ENCODE results near the gene NUDT15. TPM values are rescaled to one million over a fixed set of nuclear protein-coding genes. Genes with fewer than 3 reads are reported as not detected.
A peak's percentile ranks its signal among the peaks of the same experiment; 100 is the strongest.

The NUDT15 gene
- total RNA-seq, 2 experiments from 2014 or later = 18.5 to 19.2 TPM

DNA sequence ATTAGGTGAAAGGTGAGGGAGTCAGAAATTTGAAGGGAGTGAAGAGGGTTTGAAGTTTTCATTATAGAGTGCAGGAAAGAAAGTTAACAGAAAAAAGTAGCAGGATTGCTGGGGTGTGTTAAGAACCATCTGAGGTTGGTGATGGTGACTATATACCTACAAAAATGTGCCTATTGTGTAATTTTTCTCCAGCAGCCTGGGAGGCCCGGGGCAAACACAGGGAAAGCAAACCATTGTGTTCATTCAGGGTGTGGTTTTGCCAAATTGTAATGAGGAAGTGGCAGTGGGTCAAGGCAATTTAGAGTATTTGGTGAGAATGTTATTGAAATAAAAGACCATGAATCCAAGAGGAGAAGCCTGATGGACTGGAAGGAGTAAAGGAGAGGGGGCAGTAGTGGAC, 28.2 kb upstream of the NUDT15 start:
- peaks cover 6% of the 10 kb centered on the region for H3K36me3 Mint-ChIP-seq
- no peak overlapping the region for H3K4me3 Mint-ChIP-seq
- DNase-seq = no peak
- no peaks in the 10 kb centered on the region for H3K27me3 Mint-ChIP-seq
- CTCF ChIA-PET = no interaction called here
- no peaks in the 10 kb centered on the region for H3K9me3 Mint-ChIP-seq
- H3K27ac Mint-ChIP-seq = no peak overlapping the region
- no peaks in the 10 kb centered on the region for H3K4me1 Mint-ChIP-seq (ENCODE audit: low read depth)
- POLR2A ChIA-PET = no interaction called here
- intact Hi-C loops (cut with micrococcal nuclease) = loop anchor here (10.0 kb wide), 1 partner anchor 1214 kb away; the partner anchor contains the start of gene ESD

DNA sequence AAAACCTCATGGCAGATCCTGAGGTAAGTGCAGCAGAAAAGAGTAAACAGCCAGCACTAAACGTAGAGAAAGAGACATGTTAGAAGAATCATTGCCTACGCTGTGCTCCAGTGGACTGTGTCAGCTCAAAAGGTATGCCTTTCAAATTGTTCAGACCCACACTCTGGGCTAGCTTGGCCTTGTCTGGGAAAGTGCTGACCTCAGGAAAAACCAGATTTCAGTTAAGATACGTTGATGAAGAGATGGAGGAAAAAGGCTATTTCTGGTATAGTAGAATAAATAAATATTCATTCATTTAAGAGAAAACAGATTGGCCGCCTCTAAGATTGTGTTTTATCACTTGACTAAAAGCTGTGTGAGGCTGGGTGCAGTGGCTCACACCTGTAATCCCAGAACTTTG, 26.8 kb upstream of the NUDT15 start:
- no peaks in the 10 kb centered on the region for H3K4me1 Mint-ChIP-seq (ENCODE audit: low read depth)
- no peak overlapping the region for H3K27ac Mint-ChIP-seq
- no peaks in the 10 kb centered on the region for H3K9me3 Mint-ChIP-seq
- no peak overlapping the region for H3K4me3 Mint-ChIP-seq
- no peaks in the 10 kb centered on the region for H3K27me3 Mint-ChIP-seq
- DNase-seq = no peak
- POLR2A ChIA-PET = no interaction called here
- CTCF ChIA-PET = no interaction called here
- intact Hi-C loops (cut with micrococcal nuclease) = no loop called here
- H3K36me3 Mint-ChIP-seq = peaks cover 7% of the 10 kb centered on the region

DNA sequence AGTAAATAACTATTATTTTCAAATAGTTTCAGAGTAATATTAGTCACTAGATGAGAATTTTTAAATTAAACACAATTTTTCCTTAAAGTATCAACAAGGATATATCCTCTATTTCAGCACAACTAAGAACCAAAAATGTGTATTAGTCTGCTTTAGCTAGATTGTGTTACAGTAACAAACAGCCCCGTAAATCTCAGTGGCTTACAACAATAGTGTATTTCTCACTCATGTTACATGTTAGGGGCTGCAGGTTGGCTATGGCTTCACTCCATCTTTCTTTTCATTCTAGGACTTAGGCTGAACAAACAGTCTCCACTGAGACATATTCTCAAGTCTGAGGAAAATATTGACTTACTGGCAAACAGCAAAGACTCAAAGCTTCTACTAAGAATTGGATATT, 24.9 kb upstream of the NUDT15 start:
- no peak overlapping the region for H3K27ac Mint-ChIP-seq
- no peak for DNase-seq
- no peaks in the 10 kb centered on the region for H3K9me3 Mint-ChIP-seq
- ChIA-PET POLR2A (no interaction called here), CTCF (no interaction called here)
- no peak overlapping the region for H3K4me3 Mint-ChIP-seq
- no peaks in the 10 kb centered on the region for H3K27me3 Mint-ChIP-seq
- no peaks in the 10 kb centered on the region for H3K4me1 Mint-ChIP-seq (ENCODE audit: low read depth)
- intact Hi-C loops (cut with micrococcal nuclease) = no loop called here
- H3K36me3 Mint-ChIP-seq = peaks cover 7% of the 10 kb centered on the region

DNA sequence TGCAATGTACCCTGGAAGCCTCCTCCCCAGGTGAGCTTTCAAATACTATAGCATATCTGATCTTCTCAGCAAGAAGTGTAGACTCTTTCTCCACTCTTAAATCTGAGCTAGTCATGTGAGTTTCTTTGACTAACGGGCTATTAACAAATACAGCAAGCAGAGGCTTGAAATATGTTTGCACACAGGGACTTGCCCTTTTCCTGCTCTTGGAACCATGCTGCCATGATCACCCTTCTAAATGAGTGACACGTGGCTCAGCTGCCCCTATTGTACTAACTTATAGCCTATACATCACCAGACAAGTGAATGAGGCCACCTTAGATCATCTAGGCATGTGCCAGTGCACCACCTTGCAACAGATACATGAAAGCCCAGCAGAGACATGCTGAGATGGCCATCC, 23.2 kb upstream of the NUDT15 start:
- CTCF ChIA-PET = no interaction called here
- Mint-ChIP-seq H3K27me3 (no peaks in the 10 kb centered on the region), H3K9me3 (no peaks in the 10 kb centered on the region), H3K4me3 (no peak overlapping the region), H3K4me1 (ENCODE audit: low read depth) (no peaks in the 10 kb centered on the region), H3K36me3 (peaks cover 5% of the 10 kb centered on the region), H3K27ac (no peak overlapping the region)
- DNase-seq = no peak
- POLR2A ChIA-PET = no interaction called here
- intact Hi-C loops (cut with micrococcal nuclease) = no loop called here

DNA sequence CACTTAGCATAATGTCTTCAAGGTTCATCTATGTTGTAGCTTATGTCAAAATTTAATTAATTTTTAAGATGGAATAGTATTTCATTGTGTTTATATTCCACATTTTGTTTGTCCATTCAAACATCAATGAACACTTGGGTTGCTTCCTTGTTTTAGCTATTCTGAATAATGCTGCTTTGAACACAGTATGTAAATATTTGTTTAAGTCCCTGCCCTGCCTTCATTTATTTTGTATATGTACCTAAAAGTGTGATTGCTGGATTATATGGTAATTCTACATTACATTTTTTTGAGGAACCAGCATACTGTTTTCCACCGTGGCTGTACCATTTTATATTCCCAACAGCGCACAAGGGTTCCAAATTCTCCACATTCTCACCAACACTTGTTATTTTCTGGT, 18.9 kb upstream of the NUDT15 start:
- POLR2A ChIA-PET = no interaction called here
- Mint-ChIP-seq H3K27ac (no peak overlapping the region), H3K9me3 (no peaks in the 10 kb centered on the region), H3K27me3 (no peaks in the 10 kb centered on the region), H3K36me3 (peaks cover 5% of the 10 kb centered on the region), H3K4me3 (no peak overlapping the region), H3K4me1 (ENCODE audit: low read depth) (no peaks in the 10 kb centered on the region)
- intact Hi-C loops (cut with micrococcal nuclease) = no loop called here
- no peak for DNase-seq
- CTCF ChIA-PET = no interaction called here

DNA sequence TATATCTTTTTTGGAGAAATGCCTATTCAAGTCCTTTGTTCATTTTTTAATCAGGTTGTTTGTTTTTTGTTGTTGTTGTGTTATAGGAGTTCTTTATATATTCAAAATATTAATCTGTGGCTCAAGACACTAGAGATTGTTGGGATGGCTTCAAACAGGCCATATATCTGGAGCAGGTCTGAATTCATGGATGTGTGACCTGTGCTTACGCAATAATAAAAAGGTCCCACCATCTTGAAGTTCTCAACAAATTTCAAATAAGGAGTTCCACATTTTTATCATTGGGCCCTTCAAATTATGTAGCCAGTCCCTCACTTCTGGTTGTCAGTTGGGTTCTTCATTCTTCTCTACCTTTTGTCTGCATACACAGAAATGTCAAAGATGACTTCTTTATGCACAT, 17.7 kb upstream of the NUDT15 start:
- Mint-ChIP-seq H3K36me3 (peaks cover 5% of the 10 kb centered on the region), H3K9me3 (no peaks in the 10 kb centered on the region), H3K27me3 (no peaks in the 10 kb centered on the region), H3K4me1 (ENCODE audit: low read depth) (no peaks in the 10 kb centered on the region), H3K27ac (no peak overlapping the region), H3K4me3 (no peak overlapping the region)
- POLR2A ChIA-PET = no interaction called here
- intact Hi-C loops (cut with micrococcal nuclease) = no loop called here
- no peak for DNase-seq
- CTCF ChIA-PET = no interaction called here

DNA sequence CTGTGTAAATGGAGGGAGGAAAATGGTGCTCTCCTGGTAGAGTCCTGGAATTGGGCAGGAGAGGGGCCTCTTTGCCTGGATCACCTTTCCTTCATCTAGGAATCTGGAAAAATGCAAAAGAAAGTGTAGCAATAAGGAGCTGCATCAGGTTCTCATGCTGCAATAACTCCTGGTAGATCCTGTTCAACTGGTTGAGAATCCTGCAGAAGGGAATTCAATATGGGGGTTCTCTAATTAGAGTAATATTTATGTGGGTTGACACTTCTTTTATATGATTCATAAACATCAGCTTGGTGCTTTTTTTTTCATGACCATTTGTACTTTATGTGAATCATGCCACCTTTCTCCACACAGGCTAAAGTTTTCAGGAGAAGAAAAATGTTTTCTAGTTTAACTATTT, 9.5 kb upstream of the NUDT15 start:
- ChIA-PET CTCF (interaction anchor here (1.3 kb wide), 1 partner anchor 10 kb away, joined by 4 read pairs; the partner anchor contains the start of gene NUDT15), POLR2A (no interaction called here)
- peaks cover 14% of the 10 kb centered on the region for H3K4me1 Mint-ChIP-seq (ENCODE audit: low read depth)
- no peak overlapping the region for H3K4me3 Mint-ChIP-seq
- no peak overlapping the region for H3K27ac Mint-ChIP-seq
- H3K9me3 Mint-ChIP-seq = peaks cover 23% of the 10 kb centered on the region
- no peaks in the 10 kb centered on the region for H3K27me3 Mint-ChIP-seq
- intact Hi-C loops (cut with micrococcal nuclease) = no loop called here
- H3K36me3 Mint-ChIP-seq = peaks cover 33% of the 10 kb centered on the region
- DNase-seq = no peak

DNA sequence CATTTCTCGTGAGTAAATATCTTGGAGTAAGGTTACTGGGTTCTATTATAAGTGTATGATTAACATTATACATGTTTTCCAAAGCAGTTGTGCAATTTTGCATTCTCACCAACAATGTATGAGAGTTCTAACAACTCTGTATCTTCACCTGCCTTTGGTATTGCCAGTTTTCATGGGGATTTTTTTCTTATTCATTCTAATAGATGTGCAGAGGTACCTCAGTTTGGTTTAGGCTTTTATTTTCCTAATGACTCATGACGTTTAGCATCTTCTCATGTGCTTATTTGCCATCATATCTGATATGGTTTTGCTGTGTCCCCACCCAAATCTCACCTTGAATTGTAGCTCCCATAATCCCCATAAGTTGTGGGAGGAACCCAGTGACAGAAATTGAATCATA, 7.7 kb upstream of the NUDT15 start:
- intact Hi-C loops (cut with micrococcal nuclease) = no loop called here
- H3K4me1 Mint-ChIP-seq (ENCODE audit: low read depth) = peaks cover 16% of the 10 kb centered on the region
- POLR2A ChIA-PET = no interaction called here

DNA sequence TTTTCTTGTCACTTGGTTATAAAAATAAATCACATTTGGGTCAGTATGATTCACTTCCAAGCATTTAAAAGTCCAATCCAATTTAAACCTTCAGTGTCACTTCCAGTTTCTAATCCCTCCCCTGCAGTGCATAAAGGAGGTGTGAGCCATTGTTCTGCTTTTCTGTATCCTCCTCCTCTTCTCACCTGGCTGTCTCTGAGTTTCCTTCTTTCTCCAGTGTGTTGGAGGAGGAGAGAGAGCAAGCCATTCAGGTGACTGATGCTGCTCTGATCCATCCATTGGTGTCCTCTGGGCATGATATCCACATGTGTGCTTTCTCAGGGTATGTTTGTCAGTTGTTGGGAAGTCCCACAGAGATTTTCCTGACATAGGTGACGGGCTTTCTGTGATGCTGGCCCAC, 1.2 kb downstream of the NUDT15 start:
- no peak for DNase-seq
- ChIA-PET POLR2A (interaction anchor here (0.7 to 2.4 kb wide), 5 partner anchors 8 to 197 kb away, joined by 3 to 12 read pairs (median 4); partner anchors contain the start of gene SUCLA2), CTCF (interaction anchor here (0.8 to 3.6 kb wide), 13 partner anchors 9 to 542 kb away, joined by 3 to 30 read pairs (median 5); partner anchors contain the start of genes ITM2B, MED4 and SUCLA2)
- H3K27ac Mint-ChIP-seq = peak overlapping the region; percentile 98
- H3K27me3 Mint-ChIP-seq = no peaks in the 10 kb centered on the region
- no peaks in the 10 kb centered on the region for H3K9me3 Mint-ChIP-seq
- peak overlapping the region; percentile 96 for H3K4me3 Mint-ChIP-seq
- H3K36me3 Mint-ChIP-seq = peaks cover 13% of the 10 kb centered on the region
- peaks cover 38% of the 10 kb centered on the region for H3K4me1 Mint-ChIP-seq (ENCODE audit: low read depth)
- intact Hi-C loops (cut with micrococcal nuclease) = loop anchor here (1.0 to 5.0 kb wide), 5 partner anchors 194 to 939 kb away; partner anchors contain the start of genes FNDC3A and ITM2B

More for the DNA sequence above, 7.7 kb upstream of the NUDT15 start:
- H3K4me3 Mint-ChIP-seq = no peak overlapping the region
- H3K9me3 Mint-ChIP-seq = peaks cover 23% of the 10 kb centered on the region
- H3K27me3 Mint-ChIP-seq = no peaks in the 10 kb centered on the region
- no peak for DNase-seq
- CTCF ChIA-PET = no interaction called here
- peaks cover 33% of the 10 kb centered on the region for H3K36me3 Mint-ChIP-seq
- H3K27ac Mint-ChIP-seq = no peak overlapping the region

DNA sequence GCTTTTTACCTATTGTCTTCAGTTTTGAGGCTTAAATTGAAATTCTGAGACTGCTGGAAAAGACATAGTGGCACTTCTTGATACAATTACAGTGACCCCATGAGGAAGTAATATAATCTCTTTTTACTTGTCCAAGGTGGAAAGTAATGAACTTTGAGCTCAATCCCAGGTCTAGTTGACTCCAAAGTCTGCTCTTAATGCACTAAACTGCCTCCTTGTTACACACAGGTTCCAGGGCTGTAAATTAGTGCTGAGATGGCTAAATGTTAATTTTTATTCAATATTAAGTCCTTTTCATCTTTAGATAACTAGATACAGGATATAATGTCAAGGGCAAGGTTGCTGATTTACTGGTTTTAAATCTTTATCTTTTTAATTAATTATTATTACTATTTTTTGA, 2.5 kb downstream of the NUDT15 start:
- Mint-ChIP-seq H3K4me1 (ENCODE audit: low read depth) (peaks cover 44% of the 10 kb centered on the region), H3K27me3 (no peaks in the 10 kb centered on the region), H3K27ac (peak overlapping the region; percentile 23), H3K36me3 (peaks cover 11% of the 10 kb centered on the region), H3K9me3 (no peaks in the 10 kb centered on the region), H3K4me3 (no peak overlapping the region)
- POLR2A ChIA-PET = no interaction called here
- CTCF ChIA-PET = interaction anchor here (1.2 kb wide), 1 partner anchor 263 kb away, joined by 3 read pairs; the partner anchor contains the start of gene RB1
- no peak for DNase-seq
- intact Hi-C loops (cut with micrococcal nuclease) = no loop called here

DNA sequence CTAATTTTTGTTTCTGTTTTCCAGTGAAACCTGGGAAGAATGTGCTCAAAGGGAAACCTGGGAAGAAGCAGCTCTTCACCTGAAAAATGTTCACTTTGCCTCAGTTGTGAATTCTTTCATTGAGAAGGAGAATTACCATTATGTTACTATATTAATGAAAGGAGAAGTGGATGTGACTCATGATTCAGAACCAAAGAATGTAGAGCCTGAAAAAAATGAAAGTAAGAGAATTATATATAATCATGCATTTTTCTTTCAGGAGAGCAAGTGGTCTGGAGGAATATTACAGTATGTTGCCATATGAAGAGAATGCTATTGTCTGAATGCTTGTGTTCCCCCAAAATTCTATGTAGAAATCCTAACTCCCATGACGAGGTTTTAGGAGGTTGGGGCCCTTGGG, 3.4 kb downstream of the NUDT15 start:
- intact Hi-C loops (cut with micrococcal nuclease) = no loop called here
- Mint-ChIP-seq H3K36me3 (peaks cover 13% of the 10 kb centered on the region), H3K4me3 (no peak overlapping the region), H3K4me1 (ENCODE audit: low read depth) (peaks cover 47% of the 10 kb centered on the region), H3K27ac (no peak overlapping the region), H3K27me3 (no peaks in the 10 kb centered on the region), H3K9me3 (no peaks in the 10 kb centered on the region)
- POLR2A ChIA-PET = no interaction called here
- CTCF ChIA-PET = no interaction called here
- no peak for DNase-seq

DNA sequence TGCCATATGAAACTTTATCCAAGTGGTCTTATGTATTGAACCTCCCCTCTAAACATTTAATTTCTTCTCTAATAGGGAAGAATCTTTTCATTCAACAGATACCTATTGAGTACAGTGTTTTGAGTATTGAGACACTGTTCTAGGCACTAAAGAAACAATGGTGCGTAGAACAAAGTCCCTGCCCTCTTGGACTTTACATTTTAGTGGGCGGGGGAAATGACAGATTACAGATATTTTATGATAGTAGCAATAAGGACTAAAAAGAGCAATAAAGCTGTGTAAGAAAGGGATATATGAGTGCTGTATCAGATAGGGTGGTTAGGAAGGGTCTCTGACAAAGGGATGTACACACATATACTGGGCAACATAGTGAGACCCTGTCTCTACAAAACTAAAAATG, 5.4 kb downstream of the NUDT15 start:
- peak overlapping the region; percentile 38 for H3K27ac Mint-ChIP-seq
- H3K4me3 Mint-ChIP-seq = no peak overlapping the region
- ChIA-PET CTCF (interaction anchor here (2.1 kb wide), 1 partner anchor 52 kb away, joined by 6 read pairs; the partner anchor contains the start of gene MED4), POLR2A (no interaction called here)
- no peaks in the 10 kb centered on the region for H3K27me3 Mint-ChIP-seq
- DNase-seq = no peak
- H3K9me3 Mint-ChIP-seq = no peaks in the 10 kb centered on the region
- peaks cover 10% of the 10 kb centered on the region for H3K36me3 Mint-ChIP-seq
- intact Hi-C loops (cut with micrococcal nuclease) = no loop called here
- H3K4me1 Mint-ChIP-seq (ENCODE audit: low read depth) = peaks cover 37% of the 10 kb centered on the region

DNA sequence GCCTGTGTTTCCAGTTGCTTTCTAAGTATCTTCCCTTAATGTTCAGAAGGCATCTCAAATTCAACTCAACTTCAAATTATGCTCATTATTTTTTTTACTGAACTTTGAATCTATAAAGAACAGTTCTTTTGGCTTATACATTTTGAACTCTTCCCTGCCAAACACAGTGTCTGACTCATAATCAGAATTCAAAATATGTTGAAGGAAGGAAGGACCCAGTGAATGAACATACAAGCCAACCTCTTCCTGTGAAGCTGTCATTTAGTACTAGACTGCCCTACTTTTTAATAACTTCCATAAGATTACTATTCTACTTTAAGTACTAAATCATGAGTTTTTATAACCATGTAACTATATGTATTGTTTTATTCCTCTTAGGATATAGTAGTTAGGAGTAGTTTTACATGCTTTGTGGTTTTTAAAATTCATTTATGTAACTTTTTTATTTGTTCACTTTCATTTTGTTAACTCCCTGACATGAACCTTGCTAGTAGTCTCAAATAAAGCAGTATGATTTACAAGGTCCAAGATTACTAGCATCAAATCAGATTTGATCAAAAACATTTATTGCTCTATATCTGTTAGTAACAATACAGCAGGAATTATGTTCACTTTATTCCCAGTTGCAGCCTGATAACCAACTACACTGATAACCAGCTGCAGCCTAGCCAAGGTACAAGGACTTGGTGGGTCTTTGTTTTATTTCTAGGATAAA, 6.4 kb downstream of the NUDT15 start:
- H3K27ac Mint-ChIP-seq = peak overlapping the region; percentile 77
- no peak for DNase-seq
- H3K4me1 Mint-ChIP-seq (ENCODE audit: low read depth) = peaks cover 30% of the 10 kb centered on the region
- no peaks in the 10 kb centered on the region for H3K9me3 Mint-ChIP-seq
- ChIA-PET POLR2A (interaction anchor here (0.8 kb wide), 1 partner anchor 22 kb away, joined by 3 read pairs; no protein-coding TSS in a partner anchor), CTCF (interaction anchor here (0.8 to 2.1 kb wide), 2 partner anchors 51 to 190 kb away, joined by 3 to 6 read pairs; partner anchors contain the start of gene MED4)
- H3K36me3 Mint-ChIP-seq = peaks cover 11% of the 10 kb centered on the region
- no peak overlapping the region for H3K4me3 Mint-ChIP-seq
- intact Hi-C loops (cut with micrococcal nuclease) = no loop called here
- H3K27me3 Mint-ChIP-seq = no peaks in the 10 kb centered on the region
